Keratinocyte (primary cell): ENCODE data around the gene LST1.

Experiments
- EZH2 ChIP-seq: IDR thresholded peaks from one replicate; pipeline ENCODE4 v1.6.1; 2012; ENCODE audit warnings: inconsistent platforms, mild to moderate bottlenecking, low read length, moderate library complexity
- TF ChIP-seq, protein P1 (sequence below), 3 experiments: IDR thresholded peaks in 1 of 3; conservative IDR thresholded peaks in 1 of 3; optimal IDR thresholded peaks in 1 of 3; 2 replicates in 2 of 3; 3 replicates in 1 of 3; pipeline versions ENCODE3 to v1.5.1; 2011; ENCODE audit warnings: low read length in 3 of 3, mild to moderate bottlenecking in 3 of 3, moderate library complexity in 2 of 3, control low read depth in 1 of 3, inconsistent platforms in 1 of 3; ENCODE audit not compliant: insufficient read depth in 2 of 3; ENCODE audit errors: extremely low read depth in 1 of 3

DNA sequence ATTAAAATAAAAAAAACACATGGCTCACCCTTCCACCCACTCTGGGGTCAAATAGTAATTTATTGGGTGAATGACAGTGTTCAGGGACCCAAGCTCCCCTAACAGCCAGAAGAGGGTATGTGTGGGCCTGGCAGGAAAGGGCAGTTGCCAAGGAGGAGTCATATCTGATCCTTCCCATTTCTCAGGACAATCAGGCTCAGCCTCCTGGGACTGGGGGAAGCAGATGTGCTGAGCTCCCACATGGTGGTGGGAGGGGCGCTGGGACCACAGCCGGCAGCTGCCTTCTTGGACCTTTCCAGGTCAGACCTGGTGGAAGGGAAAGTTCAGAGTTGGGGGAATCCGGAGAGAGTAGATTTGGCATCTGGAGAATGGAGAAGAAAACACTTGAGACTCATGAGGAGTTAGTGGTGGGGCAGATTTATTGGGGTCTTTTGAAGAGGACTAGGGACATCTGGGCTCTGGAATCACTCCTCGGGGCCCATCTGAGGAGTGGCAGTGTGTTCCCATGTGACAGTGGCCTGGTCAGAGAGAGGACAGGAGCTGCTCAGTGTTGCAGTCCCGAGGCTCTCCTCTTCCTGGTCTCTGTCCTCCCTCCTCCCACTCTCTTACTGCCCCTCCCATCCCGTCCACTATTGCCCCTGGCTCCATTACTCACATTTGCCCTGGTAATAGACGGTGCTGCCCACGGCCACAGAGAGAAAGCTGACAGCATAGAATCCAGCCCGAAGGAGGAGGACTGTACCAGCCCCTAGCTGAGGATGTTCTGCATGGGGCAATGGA is 3.0 kb downstream of the LST1 start:
- TF ChIP-seq, protein P1, sequence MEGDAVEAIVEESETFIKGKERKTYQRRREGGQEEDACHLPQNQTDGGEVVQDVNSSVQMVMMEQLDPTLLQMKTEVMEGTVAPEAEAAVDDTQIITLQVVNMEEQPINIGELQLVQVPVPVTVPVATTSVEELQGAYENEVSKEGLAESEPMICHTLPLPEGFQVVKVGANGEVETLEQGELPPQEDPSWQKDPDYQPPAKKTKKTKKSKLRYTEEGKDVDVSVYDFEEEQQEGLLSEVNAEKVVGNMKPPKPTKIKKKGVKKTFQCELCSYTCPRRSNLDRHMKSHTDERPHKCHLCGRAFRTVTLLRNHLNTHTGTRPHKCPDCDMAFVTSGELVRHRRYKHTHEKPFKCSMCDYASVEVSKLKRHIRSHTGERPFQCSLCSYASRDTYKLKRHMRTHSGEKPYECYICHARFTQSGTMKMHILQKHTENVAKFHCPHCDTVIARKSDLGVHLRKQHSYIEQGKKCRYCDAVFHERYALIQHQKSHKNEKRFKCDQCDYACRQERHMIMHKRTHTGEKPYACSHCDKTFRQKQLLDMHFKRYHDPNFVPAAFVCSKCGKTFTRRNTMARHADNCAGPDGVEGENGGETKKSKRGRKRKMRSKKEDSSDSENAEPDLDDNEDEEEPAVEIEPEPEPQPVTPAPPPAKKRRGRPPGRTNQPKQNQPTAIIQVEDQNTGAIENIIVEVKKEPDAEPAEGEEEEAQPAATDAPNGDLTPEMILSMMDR (optimal IDR thresholded peaks at IDR 0.05 in 1 of 3, IDR thresholded peaks at IDR 0.05 in 1 of 3, conservative IDR thresholded peaks at IDR 0.05 in 1 of 3; ENCODE audit: extremely low read depth in 1 of 3, insufficient read depth in 2 of 3, low read length in 3 of 3) = no peak
- TF ChIP-seq EZH2 = no peak
